T-helper 2 cell treated with Interferon-gamma antibody and Interleukin-4, amounts not matched to agents 100 ng/mL and 5 ng/mL, for 36 hours (primary cell): ENCODE results near the gene TMEM134. TPM values are rescaled to one million over a fixed set of nuclear protein-coding genes. Genes with fewer than 3 reads are reported as not detected.
"Not testable (repeated sequence)": the region's sequence is repeated elsewhere in the genome, so short reads cannot be mapped to it uniquely, and the experiment has no call there.

Experiments used
- intact Hi-C: fragments of 100-400 bp; cut with micrococcal nuclease; formaldehyde crosslinking; loops from one replicate; pipeline ENCODE4 v1.15.1; 2023
- total RNA-seq: library from RNA; stranded (reverse); gene quantifications from 2 replicates; pipeline ENCODE4 v1.2.3, GENCODE V29; 2022

Gene TMEM134
- total RNA-seq, 1 donor from 2014 or later = 40.4 TPM

DNA sequence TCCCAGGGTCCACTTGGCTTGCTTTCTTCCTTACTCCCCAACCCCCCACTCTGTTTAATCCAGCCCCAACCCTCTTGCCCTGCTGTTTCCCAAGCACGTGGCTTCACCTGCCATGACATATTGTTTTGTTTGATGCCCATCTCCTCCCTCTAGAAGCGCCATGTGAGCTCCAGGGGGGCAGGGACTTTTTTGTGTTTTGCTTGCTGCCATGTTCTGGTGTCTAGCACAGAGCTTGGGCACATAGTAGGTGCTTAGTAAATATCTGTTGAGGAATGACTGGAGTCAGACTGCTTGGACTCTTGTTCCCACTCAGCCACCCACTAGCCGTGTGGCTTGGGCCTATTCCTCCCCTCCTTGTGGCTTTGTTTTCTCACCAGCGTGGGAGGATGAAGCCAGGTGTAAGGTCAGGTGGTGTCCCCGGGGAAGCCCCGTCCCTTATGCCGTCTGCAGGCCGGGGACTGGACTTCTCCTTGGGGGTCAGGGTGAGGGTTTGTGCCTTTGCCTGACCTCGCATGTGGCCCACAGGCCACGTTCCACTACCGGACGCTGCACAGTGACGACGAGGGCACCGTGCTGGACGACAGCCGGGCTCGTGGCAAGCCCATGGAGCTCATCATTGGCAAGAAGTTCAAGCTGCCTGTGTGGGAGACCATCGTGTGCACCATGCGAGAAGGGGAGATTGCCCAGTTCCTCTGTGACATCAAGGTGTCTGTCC lies 17.6 kb upstream of the TMEM134 start:
- intact Hi-C loops = no loop called here

DNA sequence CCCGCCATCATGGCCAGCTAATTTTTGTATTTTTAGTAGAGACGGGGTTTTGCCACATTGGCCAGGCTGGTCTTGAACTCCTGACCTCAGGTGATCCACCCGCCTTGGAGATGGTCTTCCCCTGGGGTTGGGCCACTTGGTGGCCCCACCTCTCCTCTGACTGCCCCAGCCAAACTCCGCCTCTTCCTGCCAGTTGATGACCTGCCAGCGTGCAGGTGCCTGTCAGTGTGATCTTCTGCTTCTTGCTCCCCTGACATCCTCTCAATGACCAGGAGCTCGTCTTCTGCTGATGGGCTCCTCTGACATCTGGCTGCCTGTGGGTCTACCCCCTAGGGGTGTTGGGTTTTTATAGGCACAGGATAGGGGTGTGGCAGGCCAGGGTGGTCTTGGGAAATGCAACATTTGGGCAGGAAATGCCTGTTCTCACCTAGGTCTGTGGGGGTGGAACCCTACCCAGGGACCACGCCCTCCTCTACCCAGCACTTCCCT lies 16.9 kb upstream of the TMEM134 start:
- intact Hi-C loops = loop anchor here (1.0 to 2.0 kb wide), 2 partner anchors 22 to 47 kb away; no protein-coding TSS in a partner anchor

DNA sequence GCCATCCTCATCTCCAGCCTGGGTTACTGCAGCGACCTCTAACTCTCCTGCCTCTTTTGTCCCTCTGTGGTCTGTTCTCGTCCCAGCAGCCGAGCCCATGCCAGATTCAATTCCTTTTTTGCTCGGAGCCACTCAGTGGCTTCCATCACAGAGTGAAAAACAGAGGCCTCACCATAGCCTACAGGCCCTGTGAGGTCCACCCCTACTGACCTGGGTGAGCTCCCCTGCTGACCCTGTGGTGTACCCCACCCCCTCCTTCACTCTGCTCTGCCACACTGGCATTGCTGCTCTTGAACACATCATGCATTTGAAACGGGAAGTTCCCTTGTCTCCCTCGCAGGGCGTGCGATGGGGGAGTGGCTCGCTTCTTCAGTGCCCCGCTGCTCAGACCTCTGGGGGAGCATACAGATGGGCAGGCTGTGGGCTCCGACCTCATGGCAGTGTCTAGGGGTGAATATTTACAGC lies 15.8 kb upstream of the TMEM134 start:
- intact Hi-C loops = loop anchor here (1.0 to 2.0 kb wide), 5 partner anchors 16 to 83 kb away; partner anchors contain the start of gene TMEM134

DNA sequence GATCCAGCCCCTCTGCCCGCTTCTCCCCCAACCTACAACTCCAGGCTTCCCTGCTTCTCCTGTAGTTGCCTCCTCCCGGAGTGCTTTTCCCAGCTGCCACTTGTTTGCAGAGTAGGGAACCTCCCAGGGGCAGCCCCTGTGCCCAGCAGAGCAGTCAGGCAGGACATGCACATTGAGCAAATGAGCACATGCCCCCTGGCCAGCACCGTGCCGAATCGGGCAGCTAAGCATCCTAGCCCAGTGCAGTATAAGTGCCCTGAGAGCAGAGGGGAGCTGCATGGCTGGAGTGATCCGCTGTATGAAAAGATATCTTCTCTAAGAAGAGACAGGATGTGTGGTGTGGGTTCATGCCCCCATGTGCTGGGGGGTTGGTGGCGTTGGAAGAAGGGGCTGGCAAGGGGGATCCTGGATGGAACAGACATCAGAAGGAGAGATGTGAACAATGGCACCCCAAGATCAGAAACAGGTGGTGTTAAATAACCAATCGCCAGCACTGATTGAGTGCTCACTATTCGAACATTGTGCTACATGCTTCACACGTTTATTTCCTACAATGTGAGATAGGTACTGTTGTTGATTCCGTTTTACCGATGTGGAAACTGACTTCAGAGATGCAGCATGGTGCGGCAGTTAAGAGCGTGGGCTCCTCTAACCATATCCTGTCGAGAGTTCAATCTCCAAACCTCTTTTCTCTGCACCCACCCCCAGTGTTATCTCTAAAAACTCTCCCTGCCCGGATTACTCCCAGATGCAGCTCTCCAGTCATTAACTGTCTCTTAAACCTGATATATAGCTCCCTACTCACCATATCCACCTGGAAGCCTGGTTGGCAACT lies 15.0 kb upstream of the TMEM134 start:
- intact Hi-C loops = loop anchor here (1.0 to 2.0 kb wide), 6 partner anchors 15 to 131 kb away; partner anchors contain the start of genes POLD4, RPS6KB2 and TMEM134

DNA sequence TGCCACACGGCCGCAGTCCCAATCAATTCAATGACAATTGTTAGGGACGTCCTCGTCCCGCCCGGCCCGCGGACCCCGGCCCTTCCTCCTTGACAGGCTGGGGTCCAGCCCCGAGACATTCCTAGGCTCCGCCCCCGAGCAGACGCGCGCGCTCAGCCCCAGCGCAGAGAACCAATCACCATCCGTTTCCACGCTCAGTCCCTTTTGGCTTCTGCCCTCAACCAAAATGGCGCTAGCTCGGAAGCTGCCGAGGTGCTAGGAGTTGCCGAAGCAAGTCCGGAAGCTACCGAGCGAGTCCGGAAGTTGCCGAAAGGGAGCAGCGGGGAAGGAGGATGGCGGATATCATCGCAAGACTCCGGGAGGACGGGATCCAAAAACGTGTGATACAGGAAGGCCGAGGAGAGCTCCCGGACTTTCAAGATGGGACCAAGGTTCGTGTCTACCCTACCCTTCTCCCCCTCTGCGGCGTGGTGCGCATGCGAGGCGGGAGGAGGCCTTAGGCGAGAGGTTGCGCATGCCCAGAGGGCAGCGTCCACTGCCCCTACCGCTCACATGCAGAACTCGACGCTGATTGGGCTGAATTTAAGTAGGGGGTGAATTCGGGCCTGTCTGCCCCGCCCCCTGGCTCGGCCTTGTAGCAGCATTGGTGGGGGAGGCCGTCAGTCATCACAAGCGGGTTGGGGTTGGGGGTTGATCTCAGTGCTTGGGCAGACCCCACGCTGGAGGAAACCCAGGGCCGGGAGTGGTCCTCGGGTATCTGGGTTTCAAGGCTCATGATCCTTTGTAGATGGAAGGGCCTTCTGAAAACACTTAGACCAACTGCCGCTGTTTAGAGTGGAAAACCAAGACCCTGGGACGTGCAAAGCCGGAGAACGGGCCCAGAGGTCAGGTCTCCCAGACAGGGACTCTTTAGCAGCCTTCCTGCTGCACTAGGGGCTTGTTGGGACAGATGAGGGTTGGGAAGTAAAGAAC lies 14.1 kb upstream of the TMEM134 start, which contains the start of gene AIP:
Gene AIP (plus strand): TSS at position 200 of the 972 bp plus-strand sequence. CDS start 133 bp downstream, at position 333.
- intact Hi-C loops = loop anchor here (1.0 kb wide), 2 partner anchors 55 to 130 kb away; partner anchors contain the start of genes POLD4 and RPS6KB2

DNA sequence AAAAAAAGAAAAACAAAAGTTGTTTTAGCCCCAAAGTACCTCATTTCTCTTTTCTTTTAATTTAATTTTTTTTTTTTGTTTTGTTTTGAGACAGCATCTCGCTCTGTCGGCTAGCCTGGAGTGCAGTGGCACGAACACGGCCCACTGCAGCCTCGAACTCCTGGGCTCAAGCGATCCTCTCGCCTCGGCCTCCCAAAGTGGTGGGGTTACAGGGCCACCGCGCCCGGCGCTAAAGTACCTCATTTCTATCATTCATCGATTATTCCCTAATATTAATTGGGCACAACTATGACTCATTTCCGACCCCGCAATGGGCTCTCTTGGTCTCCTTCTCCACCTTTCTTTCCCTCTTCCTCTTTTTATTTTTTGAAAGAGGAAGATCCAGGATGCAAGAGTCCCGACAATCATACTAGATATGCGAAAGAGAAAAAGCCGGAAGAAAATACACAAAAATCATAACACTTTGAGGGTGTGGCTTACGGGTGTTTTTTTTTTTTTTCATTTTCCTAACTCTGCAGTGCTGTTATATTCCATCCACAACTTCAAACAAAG lies 13.3 kb upstream of the TMEM134 start:
- intact Hi-C loops = no loop called here

DNA sequence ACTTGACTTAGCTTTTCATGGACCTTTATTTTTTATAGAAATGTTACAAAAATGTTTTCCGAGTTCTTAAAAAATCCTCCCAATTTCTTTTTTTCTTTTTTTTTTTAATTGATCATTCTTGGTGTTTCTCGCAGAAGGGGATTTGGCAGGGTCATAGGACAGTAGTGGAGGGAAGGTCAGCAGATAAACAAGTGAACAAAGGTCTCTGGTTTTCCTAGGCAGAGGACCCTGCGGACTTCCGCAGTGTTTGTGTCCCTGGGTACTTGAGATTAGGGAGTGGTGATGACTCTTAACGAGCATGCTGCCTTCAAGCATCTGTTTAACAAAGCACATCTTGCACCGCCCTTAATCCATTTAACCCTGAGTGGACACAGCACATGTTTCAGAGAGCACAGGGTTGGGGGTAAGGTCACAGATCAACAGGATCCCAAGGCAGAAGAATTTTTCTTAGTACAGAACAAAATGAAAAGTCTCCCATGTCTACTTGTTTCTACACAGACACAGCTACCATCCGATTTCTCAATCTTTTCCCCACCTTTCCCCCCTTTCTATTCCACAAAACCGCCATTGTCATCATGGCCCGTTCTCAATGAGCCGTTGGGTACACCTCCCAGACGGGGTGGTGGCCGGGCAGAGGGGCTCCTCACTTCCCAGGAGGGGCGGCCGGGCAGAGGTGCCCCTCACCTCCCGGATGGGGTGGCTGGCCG lies 8.4 kb upstream of the TMEM134 start:
- intact Hi-C loops = not testable (repeated sequence)

DNA sequence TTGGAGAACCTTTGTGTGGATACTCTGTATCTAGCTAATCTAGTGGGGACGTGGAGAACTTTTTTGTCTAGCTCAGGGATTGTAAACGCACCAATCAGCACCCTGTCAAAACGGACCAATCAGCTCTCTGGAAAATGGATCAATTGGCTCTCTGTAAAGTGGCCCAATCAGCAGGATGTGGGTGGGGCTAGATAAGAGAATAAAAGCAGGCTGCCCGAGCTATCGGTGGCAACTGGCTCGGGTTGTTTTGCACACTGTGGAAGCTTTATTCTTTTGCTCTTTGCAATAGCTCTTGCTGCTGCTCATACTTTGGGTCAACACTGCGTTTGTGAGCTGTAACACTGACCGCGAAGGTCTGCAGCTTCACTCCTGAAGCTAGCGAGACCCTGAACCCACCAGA lies 7.6 kb upstream of the TMEM134 start:
- intact Hi-C loops = not testable (repeated sequence)

DNA sequence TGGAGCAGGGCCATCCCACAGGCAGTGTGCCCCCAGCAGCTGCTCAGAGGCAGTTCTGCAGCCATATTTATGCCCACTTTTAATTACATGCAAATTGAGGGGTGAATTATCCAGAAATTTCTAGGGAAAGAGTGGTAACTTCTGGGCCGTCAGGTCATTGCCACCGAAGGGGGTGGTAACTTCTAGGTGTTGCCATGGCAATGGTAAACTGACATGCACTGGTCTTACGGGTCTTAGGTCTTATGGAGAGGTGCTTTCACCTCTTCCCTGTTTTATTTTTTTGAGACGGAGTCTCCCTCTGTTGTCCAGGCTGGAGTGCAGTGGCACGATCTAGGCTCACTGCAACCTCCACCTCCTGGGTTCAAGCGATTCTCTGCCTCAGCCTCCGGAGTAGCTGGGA lies 3.8 kb upstream of the TMEM134 start:
- intact Hi-C loops = no loop called here

DNA sequence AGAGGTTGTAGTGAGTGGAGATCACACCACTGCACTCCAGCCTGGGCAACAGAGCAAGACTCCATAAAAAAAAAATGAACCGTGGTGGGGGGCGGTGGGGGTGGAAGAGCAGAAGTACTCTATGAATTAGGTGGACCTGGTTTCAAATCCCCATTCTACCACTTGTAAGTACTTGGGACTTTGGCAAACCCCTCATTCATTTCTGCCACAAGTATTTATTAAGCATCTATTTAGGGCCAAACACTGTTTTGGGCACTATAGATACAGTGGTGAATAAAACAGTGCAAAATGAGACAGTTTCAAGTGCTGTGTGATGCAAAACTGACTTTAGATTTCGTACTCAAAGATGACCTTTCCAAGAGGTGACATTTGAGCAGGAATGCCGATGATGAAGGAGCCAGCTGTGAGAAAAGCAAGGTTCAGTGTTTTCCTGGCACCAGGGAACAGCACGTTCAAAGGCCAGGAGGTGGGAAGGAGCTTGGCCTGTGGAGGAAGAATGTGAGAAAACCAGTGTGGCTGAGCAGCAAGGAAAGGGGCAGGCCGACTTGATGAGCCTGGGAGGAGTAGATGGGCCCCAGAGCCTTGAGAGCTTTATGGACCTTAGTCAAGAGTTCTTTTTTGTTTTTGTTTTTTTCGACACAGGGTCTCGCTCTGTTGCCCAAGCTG lies 1.4 kb upstream of the TMEM134 start:
- intact Hi-C loops = no loop called here

DNA sequence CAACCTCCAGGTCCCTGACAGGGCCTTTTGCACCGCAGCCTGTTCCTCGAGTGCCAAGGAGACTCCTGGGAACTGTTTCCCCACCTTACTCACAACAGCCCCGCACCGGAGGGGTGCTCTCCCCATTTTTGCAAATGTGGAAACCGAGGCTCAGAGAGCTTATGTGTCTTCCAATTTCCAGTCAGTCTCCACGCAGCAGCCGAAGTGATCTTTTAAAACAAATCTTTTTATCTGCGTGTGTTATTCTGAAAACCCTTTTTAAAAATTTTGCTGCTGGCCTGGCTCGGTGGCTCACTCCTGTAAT lies 409 bp upstream of the TMEM134 start:
- intact Hi-C loops = loop anchor here (1.0 to 5.0 kb wide), 6 partner anchors 15 to 79 kb away; partner anchors contain the start of genes RAD9A and RPS6KB2

DNA sequence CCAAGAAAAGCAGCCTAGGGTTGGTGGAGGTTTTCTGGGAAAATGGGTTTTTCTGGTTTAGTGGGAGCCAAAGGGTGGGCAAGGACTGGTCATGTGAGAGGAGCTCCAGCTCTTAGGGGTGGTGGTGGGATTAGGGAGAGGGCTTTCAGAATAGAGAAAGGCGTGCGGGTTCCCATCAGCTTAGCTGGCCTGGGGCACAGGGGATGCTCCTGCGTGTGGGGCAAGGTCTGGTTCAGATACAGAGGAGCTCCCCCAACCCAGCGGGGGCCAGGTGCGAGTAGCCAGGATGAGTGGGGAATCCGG lies 644 bp downstream of the TMEM134 start:
- intact Hi-C loops = loop anchor here (2.0 to 5.0 kb wide), 3 partner anchors 30 to 78 kb away; partner anchors contain the start of genes RAD9A and RPS6KB2

DNA sequence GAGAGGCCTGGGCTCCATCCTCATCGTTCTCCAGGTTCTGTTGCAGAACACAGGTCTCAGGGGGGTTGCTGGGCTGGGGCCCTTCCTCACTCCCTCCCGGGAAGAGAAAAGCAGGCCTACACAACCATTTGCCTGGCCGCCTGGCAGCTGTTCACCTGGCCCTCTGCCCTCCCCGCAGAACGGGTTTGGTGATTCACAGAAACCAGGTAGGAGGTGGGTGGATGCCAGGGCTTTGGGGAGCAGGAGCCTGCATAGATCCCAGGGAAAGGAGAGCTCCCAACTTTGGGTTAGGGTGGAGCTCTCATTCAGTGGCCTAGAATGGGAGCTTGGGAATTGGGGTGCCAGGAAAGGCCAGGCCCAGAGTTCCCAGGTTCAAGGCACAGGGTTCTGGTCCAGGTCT lies 995 bp downstream of the TMEM134 start:
- intact Hi-C loops = loop anchor here (2.0 to 5.0 kb wide), 3 partner anchors 29 to 77 kb away; partner anchors contain the start of genes RAD9A and RPS6KB2

DNA sequence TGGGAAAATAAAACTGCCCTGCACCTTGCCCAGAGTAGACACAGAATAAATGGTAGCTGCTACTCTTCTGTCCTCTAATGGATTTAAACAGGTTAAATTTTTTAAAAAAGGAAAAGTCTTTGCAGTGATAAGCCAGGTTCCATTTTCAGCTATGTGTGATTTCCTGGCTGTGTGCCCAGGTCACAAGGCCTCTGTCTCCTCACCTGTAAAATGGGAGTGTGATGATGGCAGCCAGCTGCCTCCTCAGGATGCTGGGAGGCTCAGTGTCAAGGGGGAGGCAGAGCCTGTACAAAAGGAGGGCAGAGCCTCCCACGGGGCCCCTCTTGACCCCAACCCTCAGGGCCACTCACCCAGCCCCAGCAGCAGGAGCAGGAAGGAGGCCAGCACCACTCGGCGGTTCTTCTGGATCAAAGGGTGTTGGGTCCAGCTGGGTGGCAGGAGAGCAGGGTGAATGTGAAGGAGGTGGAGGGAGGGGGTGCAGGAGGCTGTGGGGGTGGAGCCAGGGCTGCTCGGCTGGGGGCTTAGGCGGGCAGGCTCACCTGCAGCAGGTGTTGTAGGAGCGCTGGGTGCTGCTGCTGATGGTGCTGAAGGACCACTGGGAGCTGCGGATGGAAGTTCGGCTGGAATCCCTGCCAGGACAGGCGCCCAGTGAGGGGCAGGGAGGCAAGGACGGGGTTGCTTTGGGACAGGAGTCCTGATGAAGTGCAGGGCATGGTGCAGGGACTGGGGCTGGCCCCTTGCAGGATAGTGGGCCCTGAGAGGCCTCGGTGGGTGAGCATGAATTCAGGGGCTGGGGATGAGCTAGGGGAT lies 1.9 kb downstream of the TMEM134 start:
- intact Hi-C loops = loop anchor here (5.0 kb wide), 1 partner anchor 40 kb away; the partner anchor contains the start of gene RPS6KB2

DNA sequence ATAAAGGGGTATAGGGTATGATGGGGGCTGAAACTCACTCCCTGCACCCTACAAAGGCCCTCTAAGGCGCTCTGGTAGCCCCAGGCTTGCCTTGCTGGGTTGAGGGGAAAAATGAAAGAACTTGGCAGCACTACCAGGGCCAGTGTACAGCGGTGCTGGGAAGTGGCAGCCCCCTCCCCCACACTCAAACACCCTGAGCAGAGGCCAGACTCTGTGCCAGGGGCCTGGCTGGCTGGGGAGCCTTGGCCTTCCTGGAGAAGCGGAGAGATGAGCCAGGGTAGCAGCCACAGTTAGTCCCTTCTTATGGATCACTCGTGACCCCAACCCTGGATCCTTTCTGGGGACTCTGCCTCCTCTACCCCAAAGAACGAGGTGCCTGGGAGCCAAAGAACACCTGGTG lies 2.7 kb downstream of the TMEM134 start:
- intact Hi-C loops = loop anchor here (5.0 kb wide), 1 partner anchor 39 kb away; the partner anchor contains the start of gene RPS6KB2

DNA sequence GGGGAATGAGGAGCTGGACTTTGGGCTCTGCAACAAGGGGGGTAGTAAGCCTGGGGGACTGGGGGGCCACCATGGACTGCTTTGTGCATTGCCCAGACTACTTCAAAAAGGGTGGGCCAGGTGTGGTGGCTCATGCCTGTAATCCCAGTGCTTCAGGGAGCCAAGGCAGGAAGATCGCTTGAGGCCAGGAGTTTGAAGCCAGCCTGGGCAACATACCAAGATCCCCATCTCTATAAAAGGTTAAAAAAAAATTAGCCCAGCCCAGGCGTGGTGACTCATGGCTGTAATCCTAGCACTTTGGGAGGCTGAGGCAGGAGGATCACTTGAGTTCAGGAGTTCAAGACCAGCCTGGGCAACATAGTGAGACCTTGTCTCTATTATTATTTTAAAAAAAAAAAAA lies 3.5 kb downstream of the TMEM134 start:
- intact Hi-C loops = loop anchor here (5.0 kb wide), 1 partner anchor 38 kb away; the partner anchor contains the start of gene RPS6KB2

DNA sequence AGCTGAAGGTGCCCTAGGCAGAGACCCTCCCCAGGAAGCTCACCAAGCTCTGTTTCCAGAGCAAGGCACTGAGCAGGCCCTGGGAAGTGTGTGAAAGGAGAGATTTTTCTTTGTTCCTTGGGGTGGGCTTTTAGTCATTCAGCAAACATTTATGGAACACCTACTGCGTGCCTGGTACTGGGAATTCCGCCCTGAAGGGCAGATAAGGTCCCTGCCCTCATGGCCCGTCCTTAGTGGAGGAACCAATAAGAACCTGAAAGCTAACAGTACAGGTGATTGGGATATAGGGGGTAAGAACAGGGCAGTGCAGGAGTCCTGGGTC lies 3.9 kb downstream of the TMEM134 start:
- intact Hi-C loops = loop anchor here (5.0 kb wide), 1 partner anchor 38 kb away; the partner anchor contains the start of gene RPS6KB2
